Nephron (organoid): Measurements from ENCODE around the gene AZU1.
"Not testable (repeated sequence)": the region's sequence is repeated elsewhere in the genome, so short reads cannot be mapped to it uniquely, and the experiment has no call there.

Experiments
- H3K27ac Mint-ChIP-seq, 3 experiments: 2 replicates each; pipeline ENCODE4 v1.8.0; 2020; ENCODE audit warnings: mixed read lengths in 3 of 3, mild to moderate bottlenecking in 2 of 3, moderate library complexity in 1 of 3
- H3K27me3 Mint-ChIP-seq: 2 replicates; pipeline ENCODE4 v1.8.0; 2021; ENCODE audit warnings: low read depth, mild to moderate bottlenecking, moderate library complexity, mixed read lengths
- H3K36me3 Mint-ChIP-seq: 2 replicates; pipeline ENCODE4 v1.8.0; 2020; ENCODE audit warnings: low read depth, mixed read lengths
- H3K4me1 Mint-ChIP-seq: 2 replicates; pipeline ENCODE4 v1.8.0; 2020; ENCODE audit warnings: mixed read lengths
- H3K4me3 Mint-ChIP-seq, 3 experiments: 2 replicates each; pipeline ENCODE4 v1.8.0; 2020; ENCODE audit warnings: mild to moderate bottlenecking in 3 of 3, mixed read lengths in 3 of 3, moderate library complexity in 2 of 3
- H3K9me3 Mint-ChIP-seq: 2 replicates; pipeline ENCODE4 v1.8.0; 2020; ENCODE audit warnings: mixed read lengths
- CTCF ChIP-seq, 3 experiments: fragments of 200-600 bp; sonication (generic); IDR thresholded peaks; one replicate each; pipeline ENCODE4 v1.5.0; 2021; ENCODE audit warnings: antibody characterized with exemption in 3 of 3; ENCODE audit not compliant: unreplicated experiment in 3 of 3

The AZU1 gene

GRCh38 chr19:850221-850978 is 22.8 kb downstream of the AZU1 start:
- no peaks in the 10 kb centered on the region for H3K36me3 Mint-ChIP-seq
- no peak overlapping the region for H3K27ac Mint-ChIP-seq
- no peak for TF ChIP-seq CTCF (IDR thresholded peaks at IDR 0.05; ENCODE audit: unreplicated experiment in 3 of 3)
- no peaks in the 10 kb centered on the region for H3K9me3 Mint-ChIP-seq
- H3K27me3 Mint-ChIP-seq = peaks cover 22% of the 10 kb centered on the region
- H3K4me1 Mint-ChIP-seq = no peaks in the 10 kb centered on the region
- no peak overlapping the region for H3K4me3 Mint-ChIP-seq

GRCh38 chr19:850979-851335 is 23.3 kb downstream of the AZU1 start:
- no peak for TF ChIP-seq CTCF (IDR thresholded peaks at IDR 0.05; ENCODE audit: unreplicated experiment in 3 of 3)
- Mint-ChIP-seq H3K36me3 (no peaks in the 10 kb centered on the region), H3K4me1 (no peaks in the 10 kb centered on the region), H3K9me3 (no peaks in the 10 kb centered on the region), H3K27ac (no peak overlapping the region), H3K4me3 (no peak overlapping the region), H3K27me3 (peaks cover 17% of the 10 kb centered on the region)

GRCh38 chr19:852136-853013 is 24.7 kb downstream of the AZU1 start, which contains the start of gene ELANE:
Gene ELANE, plus strand, starts transcription at chr19:852303. Its CDS starts 26 bp downstream, at chr19:852329.
- TF ChIP-seq CTCF (IDR thresholded peaks at IDR 0.05; ENCODE audit: unreplicated experiment in 3 of 3) = no peak
- Mint-ChIP-seq H3K4me3 (no peak within 1 kb of the TSS), H3K36me3 (no peaks in the 10 kb centered on the region), H3K4me1 (no peaks in the 10 kb centered on the region), H3K27me3 (peaks cover 10% of the 10 kb centered on the region), H3K9me3 (no peaks in the 10 kb centered on the region), H3K27ac (no peak within 1 kb of the TSS)

GRCh38 chr19:853014-853585 is 25.5 kb downstream of the AZU1 start:
- H3K9me3 Mint-ChIP-seq = no peaks in the 10 kb centered on the region
- H3K4me3 Mint-ChIP-seq = no peak overlapping the region
- no peaks in the 10 kb centered on the region for H3K4me1 Mint-ChIP-seq
- no peak overlapping the region for H3K27ac Mint-ChIP-seq
- H3K36me3 Mint-ChIP-seq = no peaks in the 10 kb centered on the region
- H3K27me3 Mint-ChIP-seq = peaks cover 17% of the 10 kb centered on the region
- no peak for TF ChIP-seq CTCF (IDR thresholded peaks at IDR 0.05; ENCODE audit: unreplicated experiment in 3 of 3)

GRCh38 chr19:853614-854220 is 26.1 kb downstream of the AZU1 start:
- H3K27ac Mint-ChIP-seq, H3K4me1 Mint-ChIP-seq, H3K36me3 Mint-ChIP-seq, H3K9me3 Mint-ChIP-seq, H3K4me3 Mint-ChIP-seq: not testable (repeated sequence)
- H3K27me3 Mint-ChIP-seq = peaks cover 18% of the 10 kb centered on the region

- H3K27ac Mint-ChIP-seq = no peak overlapping the region
- TF ChIP-seq CTCF (IDR thresholded peaks at IDR 0.05; ENCODE audit: unreplicated experiment in 3 of 3) = no peak
- no peak overlapping the region for H3K4me3 Mint-ChIP-seq
- no peaks in the 10 kb centered on the region for H3K4me1 Mint-ChIP-seq
- peaks cover 17% of the 10 kb centered on the region for H3K27me3 Mint-ChIP-seq
- H3K9me3 Mint-ChIP-seq = no peaks in the 10 kb centered on the region
- H3K36me3 Mint-ChIP-seq = no peaks in the 10 kb centered on the region
Observed at GRCh38 chr19:854549-854948, 26.9 kb downstream of the AZU1 start.
